HEK293T (cell line): ENCODE measurements around the gene UTS2R.
"Not testable (repeated sequence)": the region's sequence is repeated elsewhere in the genome, so short reads cannot be mapped to it uniquely, and the experiment has no call there.

Source experiments
- CTCF ChIA-PET: fragments of 350-600 bp; formaldehyde crosslinking; extraction: SDS; loops from one replicate; lab custom pipeline; 2021; ENCODE audit warnings: antibody characterized with exemption, inconsistent platforms; lab: Yijun Ruan, JAX
- POLR2A ChIA-PET: fragments of 350-600 bp; formaldehyde crosslinking; extraction: SDS; loops from one replicate; lab custom pipeline; 2020; ENCODE audit warnings: antibody characterized with exemption, inconsistent platforms; lab: Yijun Ruan, JAX
- DNase-seq: peaks from one replicate; pipeline ENCODE4 v3.0.0; 2012; ENCODE audit warnings: mixed read lengths; ENCODE audit errors: extremely low spot score
- ARNT ChIP-seq: fragments of 450-650 bp; IDR thresholded peaks from 2 replicates; pipeline ENCODE4 v1.6.1; 2017; ENCODE audit warnings: mild to moderate bottlenecking
- BHLHE40 ChIP-seq: fragments of 450-650 bp; IDR thresholded peaks from 2 replicates; pipeline ENCODE4 v1.6.1; 2016; ENCODE audit warnings: mild to moderate bottlenecking, moderate library complexity, borderline replicate concordance
- CTBP1 ChIP-seq: fragments of 450-650 bp; IDR thresholded peaks from 2 replicates; pipeline ENCODE4 v1.6.1; 2016; ENCODE audit warnings: borderline replicate concordance
- ELF4 ChIP-seq: fragments of 450-650 bp; IDR thresholded peaks from 2 replicates; pipeline ENCODE4 v1.6.1; 2017; ENCODE audit warnings: antibody characterized with exemption
- FOXA1 ChIP-seq: fragments of 450-650 bp; IDR thresholded peaks from 2 replicates; pipeline ENCODE4 v1.6.1; 2016; ENCODE audit warnings: mild to moderate bottlenecking
- FOXK2 ChIP-seq: fragments of 450-650 bp; IDR thresholded peaks from 2 replicates; pipeline ENCODE4 v1.6.1; 2016; ENCODE audit warnings: mild to moderate bottlenecking
- HDGF ChIP-seq: fragments of 450-650 bp; IDR thresholded peaks from 2 replicates; pipeline ENCODE4 v1.6.1; 2017; ENCODE audit warnings: antibody characterized with exemption, borderline replicate concordance
- L3MBTL2 ChIP-seq: fragments of 450-650 bp; conservative IDR thresholded peaks from 2 replicates; pipeline ENCODE4 v1.6.1; 2016; ENCODE audit warnings: mild to moderate bottlenecking
- LEF1 ChIP-seq: fragments of 450-650 bp; IDR thresholded peaks from 2 replicates; pipeline ENCODE4 v1.6.1; 2017; ENCODE audit warnings: mild to moderate bottlenecking, borderline replicate concordance
- NFRKB ChIP-seq: fragments of 450-650 bp; IDR thresholded peaks from 2 replicates; pipeline ENCODE4 v1.6.1; 2016; ENCODE audit warnings: mild to moderate bottlenecking, moderate library complexity
- SP1 ChIP-seq: fragments of 450-650 bp; IDR thresholded peaks from 2 replicates; pipeline ENCODE4 v1.6.1; 2017
- SUZ12 ChIP-seq: fragments of 450-650 bp; IDR thresholded peaks from 2 replicates; pipeline ENCODE4 v1.6.1; 2016; ENCODE audit warnings: mild to moderate bottlenecking
- TARDBP ChIP-seq: fragments of 450-650 bp; IDR thresholded peaks from 2 replicates; pipeline ENCODE4 v1.6.1; 2016
- ZNF384 ChIP-seq: fragments of 450-650 bp; IDR thresholded peaks from 2 replicates; pipeline ENCODE4 v1.6.1; 2016
- TF ChIP-seq, protein P1 (sequence below): fragments of 450-650 bp; IDR thresholded peaks from 2 replicates; pipeline ENCODE4 v1.6.1; 2016

The UTS2R gene

DNA sequence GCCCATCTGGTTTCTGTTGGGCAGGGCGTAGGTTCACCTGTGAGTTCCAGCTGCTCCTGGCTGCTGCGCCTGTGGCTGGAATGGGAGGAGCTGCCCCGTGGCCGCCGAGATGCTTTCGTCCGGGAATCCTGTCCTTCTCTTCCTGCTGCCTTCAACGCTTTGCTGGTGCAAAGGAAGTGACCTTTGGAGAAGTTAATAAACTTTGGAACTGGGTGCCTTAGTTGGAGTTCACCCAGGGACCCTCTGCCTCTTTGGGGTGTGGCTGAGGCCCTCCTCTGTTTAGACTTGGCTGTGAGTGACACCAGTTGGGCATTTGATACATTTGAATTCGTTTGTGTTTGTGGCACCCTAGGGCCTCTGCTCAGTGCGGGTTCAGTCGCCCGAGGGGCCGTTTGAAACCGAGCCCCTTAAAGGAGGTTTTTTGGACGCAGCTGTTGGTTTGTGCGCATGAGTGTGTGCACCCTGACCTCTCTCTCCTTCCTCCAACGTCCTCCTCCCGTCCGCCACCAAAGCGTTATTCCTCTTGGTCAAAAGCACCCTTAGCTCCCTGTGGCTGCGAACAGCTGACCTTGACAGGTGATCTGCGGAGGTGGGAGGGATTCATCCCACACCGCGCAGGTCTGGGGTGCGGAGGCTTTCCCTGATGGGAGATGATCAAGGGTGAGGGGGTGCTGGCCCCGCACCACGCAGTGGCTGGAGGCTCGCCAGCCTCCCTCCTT, 29.0 kb upstream of the UTS2R start:
- TF ChIP-seq BHLHE40 (no peak), ELF4 (no peak), LEF1 (no peak)
- POLR2A ChIA-PET = no interaction called here
- CTCF ChIA-PET = no interaction called here
- DNase-seq = no peak

DNA sequence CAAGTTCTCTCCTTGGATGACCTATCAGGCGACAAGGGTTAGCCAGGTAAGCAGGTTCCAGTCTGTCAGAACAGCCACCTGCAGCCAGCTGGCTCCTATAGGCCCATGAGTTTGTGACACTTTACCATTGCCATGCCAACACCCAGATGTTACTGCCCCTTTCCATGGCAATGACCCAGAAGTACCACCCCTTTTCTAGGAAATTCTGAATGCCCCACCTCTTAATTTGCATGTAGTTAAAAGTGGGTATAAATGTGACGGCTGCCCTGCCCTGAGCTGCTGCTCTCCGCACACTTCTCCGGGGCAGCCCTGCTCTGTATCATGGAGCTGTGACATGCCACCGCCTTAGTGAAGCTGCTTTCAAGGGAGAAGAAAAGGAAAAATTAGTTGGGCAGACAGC, 28.0 kb upstream of the UTS2R start:
- TF ChIP-seq LEF1 (no peak), BHLHE40 (no peak), SUZ12 (no peak), CTBP1 (no peak), HDGF (no peak), FOXK2 (no peak), FOXA1 (no peak), L3MBTL2 (no peak), ELF4 (no peak), ZNF384 (no peak), ARNT (no peak), NFRKB (no peak)
- TF ChIP-seq, protein P1, sequence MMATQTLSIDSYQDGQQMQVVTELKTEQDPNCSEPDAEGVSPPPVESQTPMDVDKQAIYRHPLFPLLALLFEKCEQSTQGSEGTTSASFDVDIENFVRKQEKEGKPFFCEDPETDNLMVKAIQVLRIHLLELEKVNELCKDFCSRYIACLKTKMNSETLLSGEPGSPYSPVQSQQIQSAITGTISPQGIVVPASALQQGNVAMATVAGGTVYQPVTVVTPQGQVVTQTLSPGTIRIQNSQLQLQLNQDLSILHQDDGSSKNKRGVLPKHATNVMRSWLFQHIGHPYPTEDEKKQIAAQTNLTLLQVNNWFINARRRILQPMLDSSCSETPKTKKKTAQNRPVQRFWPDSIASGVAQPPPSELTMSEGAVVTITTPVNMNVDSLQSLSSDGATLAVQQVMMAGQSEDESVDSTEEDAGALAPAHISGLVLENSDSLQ = no peak
- ChIA-PET CTCF (interaction anchor here (0.8 to 1.5 kb wide), 2 partner anchors 15 to 107 kb away, joined by 3 read pairs; no protein-coding TSS in a partner anchor), POLR2A (no interaction called here)
- DNase-seq = no peak

DNA sequence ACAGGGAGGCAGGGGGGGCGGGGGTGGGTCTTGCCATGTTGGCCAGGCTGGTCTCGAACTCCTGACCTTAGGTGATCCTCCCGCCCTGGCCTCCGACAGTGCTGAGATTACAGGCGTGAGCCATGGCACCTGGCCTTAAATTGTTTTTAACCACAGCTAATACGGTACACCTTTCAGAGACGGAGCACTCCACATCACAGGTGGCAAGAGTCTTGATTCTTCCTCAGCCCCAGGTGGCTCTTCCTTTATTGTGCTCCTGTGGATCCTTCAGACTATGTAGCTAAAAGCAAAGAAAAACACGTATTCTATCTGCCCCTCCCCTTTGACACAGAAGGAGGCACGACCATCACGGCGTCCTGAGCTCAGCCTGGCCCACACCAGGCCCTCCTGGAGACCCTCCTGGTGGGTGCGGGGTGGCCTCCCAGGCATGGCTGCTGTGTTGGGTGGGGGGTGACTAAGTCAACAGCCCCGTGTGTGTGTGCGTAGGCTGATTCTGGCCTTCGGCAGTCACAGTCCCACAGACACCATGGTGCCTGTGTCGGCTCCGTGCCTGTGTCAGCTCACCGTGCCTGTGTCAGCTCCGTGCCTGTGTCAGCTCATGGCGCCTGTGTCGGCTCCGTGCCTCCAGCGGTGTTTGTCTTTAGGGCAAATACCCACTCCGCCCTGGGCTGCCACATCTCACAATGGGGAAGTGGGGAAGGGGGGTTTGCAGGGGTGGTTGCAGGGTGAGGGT, 27.2 kb upstream of the UTS2R start:
- DNase-seq = no peak
- CTCF ChIA-PET = interaction anchor here (0.8 to 1.5 kb wide), 2 partner anchors 14 to 108 kb away, joined by 3 read pairs; no protein-coding TSS in a partner anchor
- POLR2A ChIA-PET = interaction anchor here (1.3 kb wide), 1 partner anchor 14 kb away, joined by 3 read pairs; no protein-coding TSS in a partner anchor
- TF ChIP-seq L3MBTL2 = no peak
- no peak for TF ChIP-seq HDGF

DNA sequence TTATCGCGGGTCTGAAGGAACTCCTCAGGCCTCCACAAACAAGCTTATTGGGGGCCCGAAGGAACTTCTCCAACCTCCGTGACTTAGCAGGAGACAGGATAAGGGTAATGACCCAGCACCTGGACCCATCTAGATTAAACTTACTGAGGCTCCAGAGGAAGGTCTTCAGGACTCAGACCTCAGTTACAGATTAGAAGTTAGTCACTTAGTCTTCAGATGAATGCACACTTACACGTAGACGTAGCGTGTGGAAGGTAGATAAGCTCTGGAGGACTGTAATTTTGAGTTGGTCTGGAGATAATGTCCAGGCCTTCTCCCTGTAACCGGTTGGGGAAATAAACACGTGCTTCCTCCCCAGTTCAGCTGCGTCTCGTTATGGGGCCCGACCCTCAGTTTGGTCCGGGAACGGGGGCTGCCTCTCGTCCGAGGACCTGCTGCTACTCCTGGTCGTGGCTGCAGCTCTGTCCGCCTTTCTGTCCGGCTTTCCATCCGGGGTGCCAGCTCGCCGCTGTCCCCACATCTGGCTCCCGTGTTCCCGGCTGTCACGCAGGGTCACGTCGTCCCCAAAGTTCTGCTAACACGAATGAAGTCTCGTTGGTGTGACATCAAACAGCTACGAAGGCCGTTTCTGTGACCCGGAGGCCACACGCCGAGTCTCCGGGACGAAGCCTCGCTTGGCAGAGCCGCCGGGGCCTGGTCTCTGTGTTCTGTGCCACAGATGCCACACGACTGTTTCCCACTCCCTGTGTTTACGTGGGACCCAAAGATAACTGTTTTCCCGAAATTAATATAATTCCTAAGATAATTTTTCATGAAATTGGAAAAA, 26.2 kb upstream of the UTS2R start:
- CTCF ChIA-PET = no interaction called here
- POLR2A ChIA-PET = interaction anchor here (1.3 kb wide), 1 partner anchor 13 kb away, joined by 3 read pairs; no protein-coding TSS in a partner anchor
- DNase-seq = no peak
- TF ChIP-seq ELF4 (no peak), LEF1 (no peak), ZNF384 (no peak), FOXK2 (no peak), HDGF (no peak), SP1 (no peak), TARDBP (no peak), NFRKB (no peak), SUZ12 (no peak), CTBP1 (no peak), BHLHE40 (no peak), ARNT (no peak), FOXA1 (no peak)

DNA sequence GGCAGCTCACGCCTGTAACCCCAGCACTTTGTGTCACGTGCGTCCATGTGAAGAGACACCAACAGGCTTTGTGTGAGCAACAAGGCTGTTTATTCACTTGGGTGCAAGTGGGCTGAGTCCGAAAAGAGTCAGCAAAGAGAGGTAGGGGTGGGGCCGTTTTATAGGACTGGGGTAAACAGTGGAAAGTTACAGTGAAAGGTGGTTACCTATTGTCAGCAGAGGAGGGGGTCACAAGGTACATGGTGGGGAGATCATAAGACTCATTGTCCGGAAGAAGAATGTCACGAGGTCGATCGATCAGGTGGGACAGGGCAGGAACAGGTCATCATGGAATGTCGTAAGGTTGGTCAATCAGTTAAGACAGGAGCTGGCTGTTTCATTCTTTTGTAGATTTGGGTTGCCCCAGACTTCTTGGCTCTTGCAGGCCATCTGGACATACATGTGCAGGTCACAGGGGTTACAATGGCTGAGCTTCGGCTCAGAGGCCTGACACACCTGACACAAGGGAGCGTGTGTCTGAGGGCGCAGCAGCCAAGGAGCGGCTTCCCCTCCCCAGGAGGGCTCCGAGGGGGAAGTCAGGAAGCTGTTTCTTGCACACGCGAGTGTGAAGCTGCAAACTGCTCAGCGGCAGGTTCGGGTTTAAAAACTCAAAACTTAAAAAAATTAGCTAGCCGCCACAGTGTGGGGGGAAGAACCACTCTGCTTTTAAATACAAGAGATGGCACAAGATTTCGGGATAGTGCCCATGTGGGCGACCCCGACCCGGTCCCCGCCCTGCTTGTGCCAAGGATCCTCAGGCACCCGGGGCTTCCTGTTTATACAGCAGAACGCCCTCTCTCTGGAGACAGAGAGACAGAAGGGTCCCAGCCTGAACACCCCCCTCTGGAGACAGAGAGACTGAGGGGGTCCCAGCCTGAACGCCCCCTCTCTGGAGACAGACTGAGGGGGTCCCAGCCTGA, 24.9 kb upstream of the UTS2R start:
- ChIA-PET POLR2A (no interaction called here), CTCF (interaction anchor here (0.6 kb wide), 1 partner anchor 421 kb away, joined by 6 read pairs; no protein-coding TSS in a partner anchor)
- no peak for TF ChIP-seq SP1
- no peak for TF ChIP-seq HDGF
- no peak for DNase-seq

DNA sequence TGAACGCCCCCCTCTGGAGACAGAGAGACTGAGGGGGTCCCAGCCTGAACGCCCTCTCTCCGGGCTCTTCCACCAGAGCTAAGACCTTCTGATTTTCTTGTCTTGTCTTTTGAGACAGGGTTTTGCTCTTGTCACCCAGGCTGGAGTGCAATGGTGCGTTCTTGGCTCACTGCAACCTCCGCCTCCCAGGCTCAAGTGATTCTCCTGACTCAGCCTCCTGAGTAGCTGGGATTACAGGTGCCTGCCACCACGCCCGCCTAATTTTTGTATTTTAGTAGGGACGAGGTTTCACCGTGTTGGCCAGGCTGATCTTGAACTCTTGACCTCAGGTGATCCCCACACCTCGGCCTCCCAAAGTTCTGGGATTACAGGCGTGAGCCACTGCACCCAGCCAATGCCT, 23.6 kb upstream of the UTS2R start:
- DNase-seq, CTCF ChIA-PET, POLR2A ChIA-PET: not testable (repeated sequence)

DNA sequence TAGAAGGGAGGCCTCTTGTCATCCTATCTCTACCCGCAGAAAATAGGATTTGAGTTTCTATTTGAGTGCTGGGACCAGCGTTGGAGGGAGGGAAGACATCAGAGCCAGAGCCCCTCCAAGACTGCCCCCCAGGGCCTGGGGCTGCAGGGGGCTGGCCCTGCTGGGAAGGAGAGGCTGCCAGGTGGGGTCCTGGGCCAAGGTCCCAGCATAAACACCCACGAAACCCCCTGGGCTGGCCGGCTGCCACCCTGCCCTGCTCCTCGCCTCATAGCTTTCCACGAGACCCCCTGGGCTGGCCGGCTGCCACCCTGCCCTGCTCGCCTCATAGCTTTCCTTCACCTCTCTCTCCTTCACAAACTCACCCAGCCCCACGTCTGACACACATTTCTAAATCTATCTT, 23.1 kb upstream of the UTS2R start:
- ChIA-PET POLR2A (interaction anchor here (1.4 kb wide), 1 partner anchor 10 kb away, joined by 5 read pairs; the partner anchor contains the start of gene TEX19), CTCF (no interaction called here)
- TF ChIP-seq CTBP1 = no peak
- TF ChIP-seq, protein P1 = no peak
- DNase-seq = no peak
